PC-3 (cell line): ENCODE results near the gene FOSL1.

ENCODE experiments used
- CTCF ChIP-seq: fragments of 300-600 bp; sonication (generic); conservative IDR thresholded peaks from 2 replicates; pipeline ENCODE4 v1.5.1; 2017; ENCODE audit warnings: antibody characterized with exemption, low read depth, mild to moderate bottlenecking, low read length
- EZH2 ChIP-seq: fragments of 300-600 bp; sonication (generic); IDR thresholded peaks from one replicate; pipeline ENCODE4 v1.6.1; 2017; ENCODE audit warnings: antibody characterized with exemption, mild to moderate bottlenecking, low read length; ENCODE audit not compliant: unreplicated experiment

DNA sequence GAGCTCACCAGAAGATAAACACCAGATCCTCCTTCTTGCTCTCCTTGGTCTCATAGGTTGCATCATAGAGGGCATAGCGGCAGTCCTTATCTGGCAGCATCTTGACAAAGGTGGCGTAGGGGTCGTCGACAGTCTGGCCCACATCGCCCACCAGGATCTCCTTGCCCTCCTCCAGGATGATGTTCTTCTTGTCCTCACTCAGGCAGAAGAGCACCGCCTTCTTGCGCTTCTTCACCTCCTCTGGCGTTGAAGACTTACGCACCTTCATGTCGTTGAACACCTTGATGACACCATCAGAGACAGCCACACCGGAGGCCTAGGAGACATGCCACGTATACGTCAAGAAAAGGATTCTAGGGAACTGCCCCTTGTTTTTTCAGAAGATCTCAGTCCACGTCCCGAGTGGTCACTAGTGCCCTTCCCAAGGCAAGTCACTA is 44.2 kb downstream of the FOSL1 start:
- TF ChIP-seq CTCF: no peak
- no peak for TF ChIP-seq EZH2
